Keratinocyte (primary cell): ENCODE results near the gene CHMP3. TPM values are rescaled to one million over a fixed set of nuclear protein-coding genes. Genes with fewer than 3 reads are reported as not detected.

Source experiments
- DNase-seq: peaks from one replicate; pipeline ENCODE4 v3.0.0-alpha.2; 2011; ENCODE audit warnings: low read depth, missing footprints, low spot score
- FAIRE-seq: peaks from 2 replicates; lab custom pipeline; 2011; peaks lifted over from hg19 to GRCh38; lab: Jason Lieb, UNC
- H2AFZ ChIP-seq: 2 replicates; pipeline ENCODE4 v1.6.0; 2012; ENCODE audit warnings: low read length, control low read depth, inconsistent platforms; ENCODE audit not compliant: control insufficient read depth
- H3K27ac ChIP-seq: 2 replicates; pipeline ENCODE4 v1.5.1; 2011; ENCODE audit warnings: low read length; ENCODE audit not compliant: control insufficient read depth, insufficient read depth
- H3K27me3 ChIP-seq: 3 replicates; pipeline ENCODE4 v1.6.0; 2011; ENCODE audit warnings: low read length; ENCODE audit not compliant: control insufficient read depth, insufficient read depth; ENCODE audit errors: extremely low read depth
- H3K36me3 ChIP-seq, 2 experiments: 2 replicates in 1 of 2; 3 replicates in 1 of 2; pipeline ENCODE4 v1.5.1; 2011; ENCODE audit warnings: low read length in 2 of 2, mild to moderate bottlenecking in 1 of 2; ENCODE audit not compliant: control insufficient read depth in 2 of 2, insufficient read depth in 2 of 2; ENCODE audit errors: extremely low read depth in 1 of 2
- H3K4me1 ChIP-seq: 3 replicates; pipeline ENCODE4 v1.5.1; 2011; ENCODE audit warnings: low read length; ENCODE audit not compliant: control insufficient read depth, insufficient read depth; ENCODE audit errors: extremely low read depth
- H3K4me2 ChIP-seq: 3 replicates; pipeline ENCODE4 v1.6.0; 2011; ENCODE audit warnings: low read depth, low read length; ENCODE audit not compliant: control insufficient read depth, insufficient read depth; ENCODE audit errors: extremely low read depth
- H3K4me3 ChIP-seq, 3 experiments: fragments of 200-600 bp in 1 of 3; sonication (generic) in 1 of 3; 2 replicates in 2 of 3; 3 replicates in 1 of 3; pipeline ENCODE4 v1.5.1; 2011 to 2016; ENCODE audit warnings: low read length in 3 of 3, mild to moderate bottlenecking in 3 of 3, control low read depth in 2 of 3, inconsistent platforms in 1 of 3, low read depth in 1 of 3, mixed read lengths in 1 of 3, mixed run types in 1 of 3, moderate library complexity in 1 of 3; ENCODE audit not compliant: control insufficient read depth in 2 of 3, insufficient read depth in 2 of 3; ENCODE audit errors: extremely low read depth in 1 of 3
- H3K79me2 ChIP-seq: 2 replicates; pipeline ENCODE4 v1.6.0; 2012; ENCODE audit warnings: low read length; ENCODE audit not compliant: control insufficient read depth, insufficient read depth
- H3K9ac ChIP-seq: 3 replicates; pipeline ENCODE4 v1.6.0; 2011; ENCODE audit warnings: low read length; ENCODE audit not compliant: control insufficient read depth, insufficient read depth; ENCODE audit errors: extremely low read depth
- H3K9me1 ChIP-seq: 3 replicates; pipeline ENCODE4 v1.6.0; 2011; ENCODE audit warnings: low read length; ENCODE audit not compliant: control insufficient read depth, insufficient read depth; ENCODE audit errors: extremely low read depth
- H3K9me3 ChIP-seq: 2 replicates; pipeline ENCODE4 v1.5.1; 2012; ENCODE audit warnings: low read depth, low read length; ENCODE audit not compliant: control insufficient read depth
- H4K20me1 ChIP-seq: 3 replicates; pipeline ENCODE4 v1.6.0; 2011; ENCODE audit warnings: low read length; ENCODE audit not compliant: control insufficient read depth, insufficient read depth; ENCODE audit errors: extremely low read depth
- EZH2 ChIP-seq: IDR thresholded peaks from one replicate; pipeline ENCODE4 v1.6.1; 2012; ENCODE audit warnings: inconsistent platforms, mild to moderate bottlenecking, low read length, moderate library complexity
- dilution Hi-C: fragments of 300-500 bp; cut with MboI; formaldehyde crosslinking; loops from one replicate; pipeline ENCODE4 v1.7.0; 2020; ENCODE audit warnings: low sequenced_read_pairs; ENCODE audit not compliant: extremely low pct_ligation_motif_present
- polyA plus RNA-seq, 5 experiments: library from polyadenylated mRNA; depleted of rRNA in 3 of 5; stranded (reverse) in 3 of 5; stranded (forward) in 1 of 5; unstranded in 1 of 5; fragments of >200 nt; gene quantifications; 1 replicate in 1 of 5; 2 replicates in 3 of 5; 3 replicates in 1 of 5; pipeline versions ENCODE4 v1.2.1 to v1.2.3, GENCODE V29; 2011 to 2012; ENCODE audit warnings: missing spikeins in 2 of 5, low read depth in 1 of 5, low replicate concordance in 1 of 5
- TF ChIP-seq, protein P1 (sequence below), 3 experiments: IDR thresholded peaks in 1 of 3; conservative IDR thresholded peaks in 1 of 3; optimal IDR thresholded peaks in 1 of 3; 2 replicates in 2 of 3; 3 replicates in 1 of 3; pipeline versions ENCODE3 to v1.5.1; 2011; ENCODE audit warnings: low read length in 3 of 3, mild to moderate bottlenecking in 3 of 3, moderate library complexity in 2 of 3, control low read depth in 1 of 3, inconsistent platforms in 1 of 3; ENCODE audit not compliant: insufficient read depth in 2 of 3; ENCODE audit errors: extremely low read depth in 1 of 3

CHMP3 gene
- polyA plus RNA-seq, 1 donor (not counting 4 experiments of a cell fraction or from before 2014, with no cell fraction given), result 162 TPM

- FAIRE-seq, result no peak
- no peak overlapping the region for H3K9ac ChIP-seq
- H3K9me3 ChIP-seq, result no peaks in the 10 kb centered on the region
- no peak overlapping the region for H2AFZ ChIP-seq
- TF ChIP-seq, protein P1, sequence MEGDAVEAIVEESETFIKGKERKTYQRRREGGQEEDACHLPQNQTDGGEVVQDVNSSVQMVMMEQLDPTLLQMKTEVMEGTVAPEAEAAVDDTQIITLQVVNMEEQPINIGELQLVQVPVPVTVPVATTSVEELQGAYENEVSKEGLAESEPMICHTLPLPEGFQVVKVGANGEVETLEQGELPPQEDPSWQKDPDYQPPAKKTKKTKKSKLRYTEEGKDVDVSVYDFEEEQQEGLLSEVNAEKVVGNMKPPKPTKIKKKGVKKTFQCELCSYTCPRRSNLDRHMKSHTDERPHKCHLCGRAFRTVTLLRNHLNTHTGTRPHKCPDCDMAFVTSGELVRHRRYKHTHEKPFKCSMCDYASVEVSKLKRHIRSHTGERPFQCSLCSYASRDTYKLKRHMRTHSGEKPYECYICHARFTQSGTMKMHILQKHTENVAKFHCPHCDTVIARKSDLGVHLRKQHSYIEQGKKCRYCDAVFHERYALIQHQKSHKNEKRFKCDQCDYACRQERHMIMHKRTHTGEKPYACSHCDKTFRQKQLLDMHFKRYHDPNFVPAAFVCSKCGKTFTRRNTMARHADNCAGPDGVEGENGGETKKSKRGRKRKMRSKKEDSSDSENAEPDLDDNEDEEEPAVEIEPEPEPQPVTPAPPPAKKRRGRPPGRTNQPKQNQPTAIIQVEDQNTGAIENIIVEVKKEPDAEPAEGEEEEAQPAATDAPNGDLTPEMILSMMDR (optimal IDR thresholded peaks at IDR 0.05 in 1 of 3, IDR thresholded peaks at IDR 0.05 in 1 of 3, conservative IDR thresholded peaks at IDR 0.05 in 1 of 3; ENCODE audit: extremely low read depth in 1 of 3, insufficient read depth in 2 of 3, low read length in 3 of 3), result no peak
- no peak for TF ChIP-seq EZH2
- no peak overlapping the region for H3K4me2 ChIP-seq
- no peaks in the 10 kb centered on the region for H3K4me1 ChIP-seq
- H3K9me1 ChIP-seq, result no peaks in the 10 kb centered on the region
- no peak for DNase-seq
- H3K4me3 ChIP-seq, result no peak overlapping the region
- no peak overlapping the region for H3K27ac ChIP-seq
- no peaks in the 10 kb centered on the region for H3K27me3 ChIP-seq
- peaks cover 27 to 39% of the 10 kb centered on the region in 2 experiments for H3K36me3 ChIP-seq
- dilution Hi-C loops, result no loop called here
- no peaks in the 10 kb centered on the region for H4K20me1 ChIP-seq
- H3K79me2 ChIP-seq, result no peaks in the 10 kb centered on the region
Observed at GRCh38 chr2:86488561-86489250, 74.5 kb downstream of the CHMP3 start.

GRCh38 chr2:86487062-86487461 is 76.2 kb downstream of the CHMP3 start:
- Histone ChIP-seq H3K27me3 (no peaks in the 10 kb centered on the region), H3K9ac (no peak overlapping the region), H3K36me3 (peaks cover 39 to 54% of the 10 kb centered on the region in 2 experiments), H2AFZ (no peak overlapping the region), H3K9me1 (no peaks in the 10 kb centered on the region), H3K4me1 (peaks cover 3% of the 10 kb centered on the region), H3K4me2 (no peak overlapping the region), H3K4me3 (no peak overlapping the region), H3K9me3 (no peaks in the 10 kb centered on the region), H4K20me1 (no peaks in the 10 kb centered on the region), H3K79me2 (no peaks in the 10 kb centered on the region), H3K27ac (no peak overlapping the region)
- DNase-seq, result no peak
- FAIRE-seq, result no peak
- dilution Hi-C loops, result no loop called here
- TF ChIP-seq EZH2, result no peak
- TF ChIP-seq, protein P1 (optimal IDR thresholded peaks at IDR 0.05 in 1 of 3, IDR thresholded peaks at IDR 0.05 in 1 of 3, conservative IDR thresholded peaks at IDR 0.05 in 1 of 3; ENCODE audit: extremely low read depth in 1 of 3, insufficient read depth in 2 of 3, low read length in 3 of 3), result no peak
